GM12891 (cell line): ENCODE measurements around the gene CEP57L1.

Experiments used
- DNase-seq: peaks from one replicate; pipeline ENCODE4 v3.0.0; 2011; ENCODE audit warnings: low spot score; ENCODE audit not compliant: insufficient read length
- FAIRE-seq: peaks from 2 replicates; lab custom pipeline; 2011; peaks lifted over from hg19 to GRCh38; lab: Jason Lieb, UNC
- PAX5 ChIP-seq: IDR thresholded peaks from 2 replicates; pipeline ENCODE4 v1.6.1; 2011; ENCODE audit warnings: low read length, moderate library complexity, mild to moderate bottlenecking; ENCODE audit not compliant: insufficient read depth, severe bottlenecking
- POLR2A ChIP-seq: IDR thresholded peaks from 2 replicates; pipeline ENCODE4 v1.6.1; 2011; ENCODE audit warnings: low read depth, low read length, control low read depth
- POLR2AphosphoS5 ChIP-seq: IDR thresholded peaks from 2 replicates; pipeline ENCODE4 v1.6.1; 2011; ENCODE audit warnings: low read depth, low read length, control low read depth
- POU2F2 ChIP-seq: IDR thresholded peaks from 2 replicates; pipeline ENCODE4 v1.6.1; 2011; ENCODE audit warnings: low read depth, mild to moderate bottlenecking, control low read depth, low read length, moderate library complexity
- SPI1 ChIP-seq: IDR thresholded peaks from 2 replicates; pipeline ENCODE4 v1.6.1; 2011; ENCODE audit warnings: low read depth, low read length, control low read depth
- TAF1 ChIP-seq: IDR thresholded peaks from 2 replicates; pipeline ENCODE4 v1.6.1; 2011; ENCODE audit warnings: low read depth, low read length, control low read depth

CEP57L1 gene

DNA sequence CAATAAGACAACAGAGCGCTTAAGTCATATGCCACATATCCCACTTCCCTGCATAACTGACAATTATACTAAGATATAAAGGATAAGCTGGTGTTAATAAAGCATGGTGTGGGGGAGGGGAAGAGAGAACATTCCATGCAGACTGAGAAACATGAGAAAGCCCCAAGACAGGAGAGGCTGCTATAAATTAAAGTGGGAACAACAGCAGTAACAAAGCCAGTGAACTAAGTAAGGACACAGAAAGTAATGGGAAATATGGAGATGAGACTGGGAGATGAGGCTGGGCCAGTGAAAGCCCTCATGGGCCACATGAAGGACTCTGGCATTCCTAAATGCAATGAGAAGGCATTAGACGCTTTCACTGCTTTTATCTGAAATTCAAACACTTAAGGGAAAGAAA is 42.0 kb upstream of the CEP57L1 start:
- FAIRE-seq (no peak), DNase-seq (no peak)
- no peak for TF ChIP-seq POU2F2
- no peak for TF ChIP-seq TAF1
- TF ChIP-seq POLR2AphosphoS5, result no peak
- no peak for TF ChIP-seq PAX5
- TF ChIP-seq POLR2A, result no peak
- no peak for TF ChIP-seq SPI1

GRCh38 chr6:109055771-109056235 is 39.5 kb upstream of the CEP57L1 start:
- no peak for TF ChIP-seq POU2F2
- TF ChIP-seq SPI1, result no peak
- TF ChIP-seq POLR2A, result no peak
- no peak for TF ChIP-seq POLR2AphosphoS5
- TF ChIP-seq TAF1, result no peak
- TF ChIP-seq PAX5, result no peak
- no peak for FAIRE-seq
- DNase-seq, result no peak

DNA sequence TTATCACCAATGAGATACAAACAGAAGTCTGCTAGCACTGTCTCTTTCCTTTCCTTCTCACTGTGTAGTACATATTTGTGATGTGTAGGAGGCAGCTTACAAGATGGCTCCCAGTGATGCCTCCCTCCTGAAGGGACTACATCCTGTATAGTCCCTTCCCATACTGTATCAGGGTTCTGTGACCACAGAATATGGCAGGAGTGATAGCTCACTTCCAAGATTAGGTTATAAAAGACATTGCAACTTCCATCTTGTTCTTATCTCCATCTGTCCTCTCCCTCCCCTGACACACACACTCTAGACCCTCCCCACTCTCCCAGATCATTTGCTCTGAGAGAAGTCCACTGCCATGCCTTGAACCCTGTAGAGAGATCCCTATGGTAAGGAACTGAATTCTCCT is 38.6 kb upstream of the CEP57L1 start:
- no peak for FAIRE-seq
- TF ChIP-seq PAX5 (no peak), SPI1 (no peak), POLR2A (no peak), TAF1 (no peak), POLR2AphosphoS5 (no peak), POU2F2 (no peak)
- no peak for DNase-seq

DNA sequence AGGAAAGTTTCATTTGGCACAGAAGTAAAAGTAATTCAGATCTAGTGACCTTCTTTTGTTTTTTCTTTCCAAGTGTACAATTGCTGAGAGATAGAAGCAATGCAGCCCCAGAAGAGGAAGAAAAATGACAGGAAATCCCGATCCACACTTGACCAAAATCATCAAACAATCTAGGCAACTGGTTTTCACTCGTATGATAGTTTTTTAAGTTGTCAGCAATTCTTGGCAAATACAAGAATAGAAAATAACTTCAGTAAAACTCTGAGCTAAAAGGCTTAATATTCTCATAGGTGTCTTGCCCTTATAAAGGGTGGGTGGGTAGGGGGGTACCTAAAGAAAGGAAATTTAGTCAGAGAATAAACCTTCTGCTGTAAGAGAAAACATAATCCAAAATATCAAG is 36.7 kb upstream of the CEP57L1 start:
- TF ChIP-seq TAF1, result no peak
- TF ChIP-seq PAX5, result no peak
- TF ChIP-seq SPI1, result no peak
- TF ChIP-seq POLR2AphosphoS5, result no peak
- TF ChIP-seq POU2F2, result no peak
- TF ChIP-seq POLR2A, result no peak
- FAIRE-seq, result no peak
- no peak for DNase-seq

GRCh38 chr6:109059153-109059552 is 36.2 kb upstream of the CEP57L1 start:
- DNase-seq, result no peak
- TF ChIP-seq SPI1 (no peak), TAF1 (no peak), PAX5 (no peak), POU2F2 (no peak), POLR2AphosphoS5 (no peak), POLR2A (no peak)
- FAIRE-seq, result no peak

DNA sequence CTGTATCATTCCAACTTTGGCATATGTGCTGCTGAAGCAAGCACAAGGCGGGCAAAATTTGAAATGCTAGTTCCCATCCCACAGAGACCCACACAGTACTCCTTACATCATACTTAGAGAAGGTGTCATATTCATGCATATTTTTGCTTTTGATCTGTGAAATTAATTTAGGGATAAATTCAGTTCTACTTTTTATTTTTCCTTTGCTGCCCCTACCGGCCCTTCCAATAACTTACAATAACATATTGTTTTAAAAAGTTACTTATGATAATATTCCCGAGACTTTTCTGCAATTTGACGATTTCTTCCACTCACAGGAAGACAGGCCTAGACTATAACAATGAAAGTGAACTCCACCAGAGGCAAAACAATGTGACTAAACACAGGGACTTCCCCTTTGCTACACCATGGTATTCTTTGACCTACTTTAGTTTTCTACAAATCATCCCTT is 35.7 kb upstream of the CEP57L1 start:
- DNase-seq (no peak), FAIRE-seq (no peak)

DNA sequence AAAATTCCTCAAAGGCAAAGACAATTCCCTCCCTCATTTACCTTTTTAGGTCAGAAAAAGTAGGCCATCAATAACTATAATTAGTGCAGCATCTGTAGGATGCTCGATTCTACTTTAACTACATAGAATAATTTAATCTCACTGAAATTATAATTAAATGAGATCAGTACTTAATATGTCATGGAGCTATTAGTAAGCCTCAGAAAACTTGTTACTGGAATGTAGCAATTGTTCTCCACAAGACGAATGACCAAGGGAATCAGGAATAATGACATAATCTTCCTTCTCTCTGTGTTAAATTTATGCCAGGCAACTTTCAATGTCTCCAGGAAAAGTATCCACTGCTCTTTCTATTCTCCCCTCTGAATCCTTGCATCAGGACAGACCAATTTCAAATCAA is 34.7 kb upstream of the CEP57L1 start:
- TF ChIP-seq POU2F2, result no peak
- TF ChIP-seq TAF1, result no peak
- TF ChIP-seq SPI1, result no peak
- TF ChIP-seq POLR2AphosphoS5, result no peak
- TF ChIP-seq PAX5, result no peak
- no peak for TF ChIP-seq POLR2A
- FAIRE-seq (no peak), DNase-seq (no peak)

More for the DNA sequence above, 35.7 kb upstream of the CEP57L1 start:
- no peak for TF ChIP-seq POLR2A
- no peak for TF ChIP-seq POLR2AphosphoS5
- 0 out of 2 replicates have a peak, but pooled peaks have one; percentile 27 for TF ChIP-seq SPI1
- no peak for TF ChIP-seq PAX5
- no peak for TF ChIP-seq TAF1

GRCh38 chr6:109062216-109062615 is 33.1 kb upstream of the CEP57L1 start:
- FAIRE-seq (no peak), DNase-seq (no peak)

DNA sequence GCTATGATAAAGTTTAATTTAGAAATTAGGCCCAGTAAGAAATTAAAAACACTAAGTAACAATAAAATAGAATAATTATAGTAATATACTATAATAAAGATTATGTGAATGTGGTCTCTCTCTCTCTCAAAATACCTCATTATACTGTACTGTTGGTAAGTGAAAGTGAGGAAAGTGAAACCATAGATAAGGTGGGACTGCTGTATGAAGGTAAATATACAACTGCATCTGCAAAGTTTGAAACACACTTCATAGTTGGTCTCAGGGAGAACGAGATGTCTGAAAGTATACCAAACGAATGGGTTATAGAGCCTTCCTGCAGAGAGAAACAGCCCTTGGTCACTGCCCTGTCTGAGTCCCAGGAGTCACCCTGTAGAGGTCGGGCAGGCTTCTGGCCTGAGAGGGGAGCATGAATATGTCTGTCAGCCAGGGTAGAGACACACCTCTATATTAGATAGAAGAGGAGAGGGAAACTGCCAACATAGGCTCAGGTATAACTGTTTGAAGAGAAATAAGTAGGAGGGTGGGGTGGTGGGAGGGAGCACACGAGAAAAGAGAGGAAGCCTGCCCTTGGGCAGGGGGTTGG is 32.4 kb upstream of the CEP57L1 start:
- FAIRE-seq (no peak), DNase-seq (no peak)
- TF ChIP-seq POLR2AphosphoS5, result no peak
- no peak for TF ChIP-seq POLR2A
- TF ChIP-seq PAX5, result no peak
- no peak for TF ChIP-seq TAF1
- TF ChIP-seq POU2F2, result no peak
- no peak for TF ChIP-seq SPI1

More at GRCh38 chr6:109062216-109062615, 33.1 kb upstream of the CEP57L1 start:
- TF ChIP-seq SPI1 (no peak), POU2F2 (no peak), PAX5 (no peak), POLR2A (no peak)

DNA sequence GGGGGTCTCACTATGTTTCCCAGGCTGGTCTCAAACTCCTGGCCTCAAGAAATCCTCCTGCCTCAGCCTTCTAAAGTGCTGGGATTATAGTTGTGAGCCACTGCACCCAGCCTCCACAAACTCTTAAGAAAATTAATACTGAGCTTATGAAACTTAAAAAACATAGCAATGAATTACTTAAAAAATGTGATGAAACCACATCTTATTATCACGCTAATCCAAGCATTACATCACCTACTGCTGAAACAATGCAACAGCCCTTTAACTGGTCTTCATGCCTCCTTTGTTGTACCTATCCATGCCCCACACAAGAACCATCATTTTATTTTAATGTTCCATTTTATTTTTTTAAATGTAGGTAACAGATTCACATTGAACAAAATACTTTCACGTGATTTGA is 25.6 kb upstream of the CEP57L1 start:
- TF ChIP-seq POU2F2, result no peak
- TF ChIP-seq PAX5, result no peak
- TF ChIP-seq SPI1, result no peak
- FAIRE-seq (no peak), DNase-seq (no peak)
